Fibroblast of mammary gland (primary cell): ENCODE results near the gene PLCXD3.
A peak's percentile ranks its signal among the peaks of the same experiment; 100 is the strongest.

Experiments used
- DNase-seq: peaks from one replicate; pipeline ENCODE4 v3.0.0-alpha.2; 2010; ENCODE audit warnings: low read depth
- H3K4me3 ChIP-seq: 2 replicates; pipeline ENCODE4 v1.5.1; 2011; ENCODE audit warnings: low read depth, mild to moderate bottlenecking, low read length, moderate library complexity; ENCODE audit not compliant: control insufficient read depth
- CTCF ChIP-seq: conservative IDR thresholded peaks from 2 replicates; pipeline ENCODE4 v1.5.1; 2011; ENCODE audit warnings: low read depth, low read length, inconsistent platforms; ENCODE audit not compliant: control insufficient read depth, insufficient read depth

Gene PLCXD3

GRCh38 chr5:41532485-41532884 is 22.1 kb upstream of the PLCXD3 start:
- no peak for TF ChIP-seq CTCF
- DNase-seq, result no peak
- no peak overlapping the region for H3K4me3 ChIP-seq

DNA sequence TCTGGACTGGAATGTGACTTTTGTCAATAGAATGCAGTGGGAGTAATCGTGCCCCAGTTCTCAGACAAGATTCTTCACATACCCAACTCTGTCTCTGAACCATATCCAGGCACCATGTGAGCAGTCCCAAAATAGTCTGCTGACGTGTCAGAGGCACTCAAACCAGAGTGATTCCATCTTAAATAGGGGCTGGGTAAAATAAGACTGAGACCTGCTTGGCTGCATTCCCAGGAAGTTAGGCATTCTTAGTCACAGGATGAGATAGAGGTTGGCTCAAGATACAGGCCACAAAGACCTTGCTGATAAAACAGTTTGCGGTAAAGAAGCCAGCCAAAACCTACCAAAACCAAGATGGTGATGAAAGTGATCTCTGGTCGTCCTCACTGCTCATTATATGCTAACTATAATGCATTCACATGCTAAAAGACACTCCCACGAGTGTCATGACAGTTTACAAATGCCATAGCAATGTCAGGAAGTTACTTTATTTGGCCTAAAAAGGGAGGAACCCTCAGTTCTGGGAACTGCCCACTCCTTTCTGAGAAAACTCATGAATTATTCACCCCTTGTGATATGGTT is 16.9 kb upstream of the PLCXD3 start:
- DNase-seq, result peak; percentile 99
- no peak overlapping the region for H3K4me3 ChIP-seq
- no peak for TF ChIP-seq CTCF

- DNase-seq, result no peak
- no peak overlapping the region for H3K4me3 ChIP-seq
- no peak for TF ChIP-seq CTCF
Observed at GRCh38 chr5:41526699-41527098, 16.3 kb upstream of the PLCXD3 start.

DNA sequence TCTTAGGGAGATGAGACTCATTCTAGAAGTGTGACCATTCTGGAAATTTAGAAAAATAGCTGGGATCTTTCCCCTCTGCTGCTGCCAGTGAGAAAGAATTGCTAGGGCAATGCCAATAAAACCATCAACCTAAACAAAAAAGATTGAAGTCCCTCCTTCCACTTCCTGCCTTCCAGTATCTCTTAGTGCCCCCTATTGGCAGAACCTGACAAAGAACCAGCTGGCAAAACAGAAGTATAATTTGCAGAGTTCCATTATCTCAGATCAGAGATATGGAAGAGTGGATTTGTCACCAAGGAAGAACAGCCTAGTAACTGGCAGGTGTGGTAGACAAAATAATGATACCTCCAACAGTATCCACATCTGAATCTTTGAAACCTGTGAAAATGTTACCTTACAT is 13.8 kb upstream of the PLCXD3 start:
- peak; percentile 55 for TF ChIP-seq CTCF
- peak; percentile 32 for DNase-seq
- H3K4me3 ChIP-seq, result no peak overlapping the region

- H3K4me3 ChIP-seq, result no peak overlapping the region
- DNase-seq, result no peak
- TF ChIP-seq CTCF, result no peak
Observed at GRCh38 chr5:41522193-41522786, 11.9 kb upstream of the PLCXD3 start.

- H3K4me3 ChIP-seq, result no peak overlapping the region
- DNase-seq, result peak; percentile 33
- TF ChIP-seq CTCF, result peak; percentile 29
Observed at GRCh38 chr5:41519801-41520200, 9.4 kb upstream of the PLCXD3 start.
